GM23338 (cell line): ENCODE results near the gene SCPEP1. TPM values are rescaled to one million over a fixed set of nuclear protein-coding genes. Genes with fewer than 3 reads are reported as not detected.

Experiments
- ATAC-seq: fragments of 200-7000 bp; cut with Tn5 transposase; 3 replicates; pipeline ENCODE4 v1.9.1; 2020
- DNase-seq: peaks from one replicate; pipeline ENCODE4 v3.0.0-alpha.2; 2015; ENCODE audit warnings: low spot score
- H2AFZ ChIP-seq: fragments of 200-600 bp; sonication (generic); 2 replicates; pipeline ENCODE4 v1.8.0; 2016; ENCODE audit warnings: antibody characterized with exemption, mild to moderate bottlenecking, moderate library complexity
- H3F3A ChIP-seq: fragments of 200-600 bp; sonication (generic); replicated peaks from 2 replicates; pipeline ENCODE4 v1.8.0; 2017; ENCODE audit warnings: antibody characterized with exemption, mixed run types, low read depth
- H3K27ac ChIP-seq: fragments of 200-600 bp; sonication (generic); 2 replicates; pipeline ENCODE4 v1.6.1; 2016; ENCODE audit warnings: low read depth
- H3K27me3 ChIP-seq: fragments of 200-600 bp; sonication (generic); 2 replicates; pipeline ENCODE4 v1.8.0; 2016; ENCODE audit warnings: mild to moderate bottlenecking, mixed run types, moderate library complexity; ENCODE audit not compliant: insufficient read depth
- H3K36me3 ChIP-seq: fragments of 200-600 bp; sonication (generic); 2 replicates; pipeline ENCODE4 v1.8.0; 2016; ENCODE audit warnings: mild to moderate bottlenecking; ENCODE audit not compliant: insufficient read depth
- H3K4me1 ChIP-seq: fragments of 200-600 bp; sonication (generic); 2 replicates; pipeline ENCODE4 v1.8.0; 2016; ENCODE audit warnings: mild to moderate bottlenecking, moderate library complexity; ENCODE audit not compliant: insufficient read depth
- H3K4me2 ChIP-seq: fragments of 200-600 bp; sonication (generic); 2 replicates; pipeline ENCODE4 v1.7.1; 2017; ENCODE audit warnings: mixed run types
- H3K4me3 ChIP-seq: fragments of 200-600 bp; sonication (generic); 2 replicates; pipeline ENCODE4 v1.6.1; 2016; ENCODE audit warnings: mixed run types
- H3K79me2 ChIP-seq: fragments of 200-600 bp; sonication (generic); replicated peaks from 2 replicates; pipeline ENCODE4 v1.8.0; 2017; ENCODE audit warnings: mild to moderate bottlenecking; ENCODE audit not compliant: insufficient read depth
- H3K9me2 ChIP-seq: fragments of 200-600 bp; sonication (generic); 2 replicates; pipeline ENCODE4 v1.8.0; 2017; ENCODE audit not compliant: insufficient read depth
- H4K20me1 ChIP-seq: fragments of 200-600 bp; sonication (generic); replicated peaks from 2 replicates; pipeline ENCODE4 v1.8.0; 2017; ENCODE audit warnings: mild to moderate bottlenecking; ENCODE audit not compliant: insufficient read depth
- H3K27ac Mint-ChIP-seq: 2 replicates; pipeline ENCODE4 v1.8.0; 2020; ENCODE audit warnings: inconsistent platforms, mild to moderate bottlenecking, moderate library complexity, mixed read lengths
- H3K27me3 Mint-ChIP-seq: 3 replicates; pipeline ENCODE4 v1.8.0; 2022; ENCODE audit warnings: low read depth, mild to moderate bottlenecking, moderate library complexity, mixed read lengths, inconsistent platforms; ENCODE audit not compliant: insufficient read depth, poor library complexity
- H3K36me3 Mint-ChIP-seq: 3 replicates; pipeline ENCODE4 v1.8.0; 2021; ENCODE audit warnings: low read depth, mild to moderate bottlenecking, inconsistent platforms, moderate library complexity, mixed read lengths
- H3K4me1 Mint-ChIP-seq: 3 replicates; pipeline ENCODE4 v1.8.0; 2020; ENCODE audit warnings: mild to moderate bottlenecking, inconsistent platforms, mixed read lengths
- H3K4me3 Mint-ChIP-seq: 3 replicates; pipeline ENCODE4 v1.8.0; 2021; ENCODE audit warnings: moderate library complexity, mild to moderate bottlenecking, inconsistent platforms, mixed read lengths
- H3K9me3 Mint-ChIP-seq: 3 replicates; pipeline ENCODE4 v1.8.0; 2020; ENCODE audit warnings: moderate library complexity, mild to moderate bottlenecking, inconsistent platforms, mixed read lengths
- EZH2 ChIP-seq: fragments of 200-600 bp; sonication (generic); IDR thresholded peaks from one replicate; pipeline ENCODE4 v1.8.0; 2017; ENCODE audit warnings: antibody characterized with exemption, mild to moderate bottlenecking, low read depth; ENCODE audit not compliant: unreplicated experiment
- EZH2phosphoT487 ChIP-seq: fragments of 200-600 bp; sonication (generic); IDR thresholded peaks from one replicate; pipeline ENCODE4 v1.8.1; 2018; ENCODE audit warnings: antibody characterized with exemption; ENCODE audit not compliant: unreplicated experiment
- STAT1 ChIP-seq: IDR thresholded peaks from one replicate; pipeline ENCODE4 v1.6.1; 2016; ENCODE audit warnings: antibody characterized with exemption; ENCODE audit not compliant: unreplicated experiment
- ZNF331 ChIP-seq: fragments of 250-450 bp; sonication (Bioruptor Pico); IDR thresholded peaks from 2 replicates; pipeline ENCODE4 v1.5.0; 2020; ENCODE audit warnings: low read depth, mild to moderate bottlenecking, moderate library complexity
- polyA plus RNA-seq: library from polyadenylated mRNA; unstranded; fragments of >200 nt; fragmentation: Nextera tagmentation; extraction: Ambion mirVana; gene quantifications from 2 replicates; pipeline ENCODE4 v1.2.1, GENCODE V29; 2016
- total RNA-seq: library from RNA; depleted of rRNA; stranded (reverse); fragments of >200 nt; shearing (Covaris generic); gene quantifications from 2 replicates; pipeline ENCODE4 v1.2.3, GENCODE V29; 2014
- TF ChIP-seq, protein P1 (sequence below), 2 experiments: fragments of 200-600 bp in 1 of 2; sonication (generic) in 1 of 2; conservative IDR thresholded peaks; 2 replicates each; pipeline versions ENCODE4 v1.5.1 to v1.6.1; 2016 to 2017; ENCODE audit warnings: antibody characterized with exemption in 2 of 2, low read depth in 2 of 2, mild to moderate bottlenecking in 2 of 2, moderate library complexity in 1 of 2
- TF ChIP-seq, protein P2 (sequence below): fragments of 250-450 bp; sonication (Bioruptor Pico); IDR thresholded peaks from 2 replicates; pipeline ENCODE4 v1.5.0; 2020; ENCODE audit warnings: mild to moderate bottlenecking, moderate library complexity

Gene SCPEP1
- total and polyA plus RNA-seq, 2 experiments from 2014 or later, result 46.6 to 52.1 TPM

DNA sequence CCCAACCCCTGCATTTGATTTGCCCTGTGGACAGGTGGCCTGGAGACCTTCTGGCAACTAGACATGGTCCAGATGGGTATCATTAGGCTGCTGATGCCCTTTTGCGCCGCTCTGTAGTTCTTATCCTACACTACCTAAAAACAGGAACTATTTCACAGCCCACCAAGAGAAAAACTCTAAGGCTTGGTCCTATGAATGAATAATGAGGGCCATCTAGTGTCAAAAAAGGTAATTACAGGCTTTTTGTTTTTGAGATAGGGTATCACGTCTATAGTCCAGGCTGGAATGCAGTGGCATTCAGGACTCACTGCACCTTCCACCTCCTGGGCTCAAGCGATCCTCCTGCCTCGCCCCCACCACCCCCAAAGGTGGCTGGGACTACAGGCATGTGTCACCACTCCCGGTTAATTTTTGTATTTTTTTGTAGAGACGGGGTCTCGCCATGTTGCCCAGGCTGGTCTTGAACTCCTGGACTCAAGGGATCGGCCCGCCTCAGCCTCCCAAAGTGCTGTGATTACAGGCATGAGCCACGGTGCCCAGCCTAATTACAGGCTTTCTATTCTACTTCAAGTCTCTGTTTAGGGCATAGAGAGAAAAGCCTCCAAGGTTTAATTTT, 38.0 kb upstream of the SCPEP1 start:
- TF ChIP-seq EZH2phosphoT487, result no peak
- TF ChIP-seq, protein P1, sequence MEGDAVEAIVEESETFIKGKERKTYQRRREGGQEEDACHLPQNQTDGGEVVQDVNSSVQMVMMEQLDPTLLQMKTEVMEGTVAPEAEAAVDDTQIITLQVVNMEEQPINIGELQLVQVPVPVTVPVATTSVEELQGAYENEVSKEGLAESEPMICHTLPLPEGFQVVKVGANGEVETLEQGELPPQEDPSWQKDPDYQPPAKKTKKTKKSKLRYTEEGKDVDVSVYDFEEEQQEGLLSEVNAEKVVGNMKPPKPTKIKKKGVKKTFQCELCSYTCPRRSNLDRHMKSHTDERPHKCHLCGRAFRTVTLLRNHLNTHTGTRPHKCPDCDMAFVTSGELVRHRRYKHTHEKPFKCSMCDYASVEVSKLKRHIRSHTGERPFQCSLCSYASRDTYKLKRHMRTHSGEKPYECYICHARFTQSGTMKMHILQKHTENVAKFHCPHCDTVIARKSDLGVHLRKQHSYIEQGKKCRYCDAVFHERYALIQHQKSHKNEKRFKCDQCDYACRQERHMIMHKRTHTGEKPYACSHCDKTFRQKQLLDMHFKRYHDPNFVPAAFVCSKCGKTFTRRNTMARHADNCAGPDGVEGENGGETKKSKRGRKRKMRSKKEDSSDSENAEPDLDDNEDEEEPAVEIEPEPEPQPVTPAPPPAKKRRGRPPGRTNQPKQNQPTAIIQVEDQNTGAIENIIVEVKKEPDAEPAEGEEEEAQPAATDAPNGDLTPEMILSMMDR (conservative IDR thresholded peaks at IDR 0.05; ENCODE audit: low read depth in 2 of 2), result peak; percentile 77 to 83
- peaks cover 3% of the 10 kb centered on the region for H3K27me3 Mint-ChIP-seq
- Histone ChIP-seq H3K27me3 (no peaks in the 10 kb centered on the region), H2AFZ (no peak overlapping the region), H4K20me1 (no peaks in the 10 kb centered on the region), H3F3A (0 out of 2 replicates have a peak, but pooled peaks cover 5% of the 10 kb centered on the region), H3K36me3 (peaks cover 26% of the 10 kb centered on the region), H3K4me1 (no peaks in the 10 kb centered on the region), H3K79me2 (no peaks in the 10 kb centered on the region), H3K4me3 (no peak overlapping the region), H3K4me2 (no peak overlapping the region), H3K9me2 (no peaks in the 10 kb centered on the region), H3K27ac (0 out of 2 replicates have a peak overlapping the region, but pooled peaks have one; percentile 8)
- H3K36me3 Mint-ChIP-seq, result peaks cover 85% of the 10 kb centered on the region
- H3K9me3 Mint-ChIP-seq, result no peaks in the 10 kb centered on the region
- no peak overlapping the region for H3K4me3 Mint-ChIP-seq
- H3K4me1 Mint-ChIP-seq, result 0 out of 3 replicates have a peak, but pooled peaks cover 2% of the 10 kb centered on the region
- no peak overlapping the region for H3K27ac Mint-ChIP-seq
- peak; percentile 93 for DNase-seq
- ATAC-seq, result peak; percentile 96

DNA sequence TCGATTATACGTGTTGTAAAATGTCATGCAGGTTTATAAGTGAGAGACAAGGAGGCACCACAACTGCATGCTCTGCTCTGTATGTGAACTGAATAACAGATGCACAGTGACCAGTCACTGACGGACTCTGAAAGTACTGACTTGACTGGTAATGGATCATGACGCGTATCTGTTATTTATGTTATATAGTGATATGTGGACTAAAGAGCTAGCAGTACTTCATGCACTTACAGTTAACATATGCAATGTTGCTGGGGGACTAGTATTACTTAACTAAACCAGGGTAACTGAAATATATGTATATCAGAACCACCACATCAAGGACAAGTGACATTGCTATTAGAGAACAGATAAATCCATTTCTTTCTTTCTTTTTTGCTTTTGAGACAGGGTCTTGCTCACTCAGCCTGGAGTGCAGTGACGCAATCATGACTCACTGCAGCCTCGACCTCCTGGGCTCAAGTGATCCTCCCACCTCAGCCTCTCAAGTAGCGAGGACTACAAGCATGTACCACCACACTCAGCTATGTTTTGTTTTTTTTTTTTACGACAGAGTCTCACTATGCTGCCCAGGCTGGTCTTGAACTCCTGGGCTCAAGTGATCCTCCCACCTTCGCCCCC, 34.3 kb upstream of the SCPEP1 start:
- Histone ChIP-seq H4K20me1 (no peaks in the 10 kb centered on the region; the same call in 1 of the 2 replicates), H3K9me2 (no peaks in the 10 kb centered on the region), H3K4me2 (no peak overlapping the region), H3K79me2 (no peaks in the 10 kb centered on the region), H2AFZ (no peak overlapping the region), H3F3A (0 out of 2 replicates have a peak, but pooled peaks cover 5% of the 10 kb centered on the region), H3K36me3 (peaks cover 26% of the 10 kb centered on the region), H3K27me3 (no peaks in the 10 kb centered on the region), H3K27ac (no peak overlapping the region), H3K4me1 (no peaks in the 10 kb centered on the region), H3K4me3 (no peak overlapping the region)
- Mint-ChIP-seq H3K4me3 (no peak overlapping the region), H3K4me1 (0 out of 3 replicates have a peak, but pooled peaks cover 2% of the 10 kb centered on the region), H3K36me3 (peaks cover 76% of the 10 kb centered on the region), H3K9me3 (no peaks in the 10 kb centered on the region), H3K27ac (no peak overlapping the region), H3K27me3 (peaks cover 3% of the 10 kb centered on the region)
- TF ChIP-seq EZH2phosphoT487 (no peak), STAT1 (no peak), EZH2 (no peak), ZNF331 (no peak)
- DNase-seq (no peak), ATAC-seq (no peak)

DNA sequence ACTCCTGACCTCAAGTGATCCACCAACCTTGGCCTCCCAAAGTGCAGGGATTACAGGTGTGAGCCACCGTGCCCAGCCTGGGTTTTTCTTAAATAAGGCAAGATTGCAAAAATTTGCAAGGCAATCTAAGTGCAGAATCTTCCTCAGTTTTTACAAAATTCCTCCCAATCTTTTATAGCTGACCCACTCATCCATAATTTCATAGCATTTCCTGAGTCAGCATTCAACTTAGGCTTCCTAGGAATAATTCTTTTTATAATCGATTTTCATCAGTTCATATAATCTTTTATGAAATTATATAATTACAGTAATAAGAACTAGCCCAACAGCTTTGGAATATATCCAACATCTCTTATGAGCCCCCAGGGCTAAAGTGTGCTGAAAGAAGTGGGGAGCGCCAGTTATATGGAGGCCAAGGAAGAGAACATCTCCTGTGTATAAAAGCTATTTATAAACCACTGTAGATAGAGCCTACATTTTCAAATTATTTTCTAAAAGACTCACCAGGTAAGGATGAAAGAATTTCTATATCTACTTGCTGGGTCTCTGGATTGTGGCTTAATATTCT, 31.9 kb upstream of the SCPEP1 start:
- DNase-seq (no peak), ATAC-seq (no peak)
- Histone ChIP-seq H3K79me2 (no peaks in the 10 kb centered on the region; the same call in 1 of the 2 replicates), H3K36me3 (0 out of 2 replicates have a peak, but pooled peaks cover 17% of the 10 kb centered on the region), H3K27ac (no peak overlapping the region), H4K20me1 (no peaks in the 10 kb centered on the region; the same call in 1 of the 2 replicates), H3K4me3 (no peak overlapping the region), H3K4me1 (no peaks in the 10 kb centered on the region), H3K27me3 (no peaks in the 10 kb centered on the region), H2AFZ (no peak overlapping the region), H3K9me2 (no peaks in the 10 kb centered on the region), H3K4me2 (no peak overlapping the region), H3F3A (no peaks in the 10 kb centered on the region)
- Mint-ChIP-seq H3K36me3 (peaks cover 79% of the 10 kb centered on the region), H3K4me1 (no peaks in the 10 kb centered on the region), H3K9me3 (no peaks in the 10 kb centered on the region), H3K4me3 (no peak overlapping the region), H3K27me3 (no peaks in the 10 kb centered on the region), H3K27ac (no peak overlapping the region)
- TF ChIP-seq, protein P2, sequence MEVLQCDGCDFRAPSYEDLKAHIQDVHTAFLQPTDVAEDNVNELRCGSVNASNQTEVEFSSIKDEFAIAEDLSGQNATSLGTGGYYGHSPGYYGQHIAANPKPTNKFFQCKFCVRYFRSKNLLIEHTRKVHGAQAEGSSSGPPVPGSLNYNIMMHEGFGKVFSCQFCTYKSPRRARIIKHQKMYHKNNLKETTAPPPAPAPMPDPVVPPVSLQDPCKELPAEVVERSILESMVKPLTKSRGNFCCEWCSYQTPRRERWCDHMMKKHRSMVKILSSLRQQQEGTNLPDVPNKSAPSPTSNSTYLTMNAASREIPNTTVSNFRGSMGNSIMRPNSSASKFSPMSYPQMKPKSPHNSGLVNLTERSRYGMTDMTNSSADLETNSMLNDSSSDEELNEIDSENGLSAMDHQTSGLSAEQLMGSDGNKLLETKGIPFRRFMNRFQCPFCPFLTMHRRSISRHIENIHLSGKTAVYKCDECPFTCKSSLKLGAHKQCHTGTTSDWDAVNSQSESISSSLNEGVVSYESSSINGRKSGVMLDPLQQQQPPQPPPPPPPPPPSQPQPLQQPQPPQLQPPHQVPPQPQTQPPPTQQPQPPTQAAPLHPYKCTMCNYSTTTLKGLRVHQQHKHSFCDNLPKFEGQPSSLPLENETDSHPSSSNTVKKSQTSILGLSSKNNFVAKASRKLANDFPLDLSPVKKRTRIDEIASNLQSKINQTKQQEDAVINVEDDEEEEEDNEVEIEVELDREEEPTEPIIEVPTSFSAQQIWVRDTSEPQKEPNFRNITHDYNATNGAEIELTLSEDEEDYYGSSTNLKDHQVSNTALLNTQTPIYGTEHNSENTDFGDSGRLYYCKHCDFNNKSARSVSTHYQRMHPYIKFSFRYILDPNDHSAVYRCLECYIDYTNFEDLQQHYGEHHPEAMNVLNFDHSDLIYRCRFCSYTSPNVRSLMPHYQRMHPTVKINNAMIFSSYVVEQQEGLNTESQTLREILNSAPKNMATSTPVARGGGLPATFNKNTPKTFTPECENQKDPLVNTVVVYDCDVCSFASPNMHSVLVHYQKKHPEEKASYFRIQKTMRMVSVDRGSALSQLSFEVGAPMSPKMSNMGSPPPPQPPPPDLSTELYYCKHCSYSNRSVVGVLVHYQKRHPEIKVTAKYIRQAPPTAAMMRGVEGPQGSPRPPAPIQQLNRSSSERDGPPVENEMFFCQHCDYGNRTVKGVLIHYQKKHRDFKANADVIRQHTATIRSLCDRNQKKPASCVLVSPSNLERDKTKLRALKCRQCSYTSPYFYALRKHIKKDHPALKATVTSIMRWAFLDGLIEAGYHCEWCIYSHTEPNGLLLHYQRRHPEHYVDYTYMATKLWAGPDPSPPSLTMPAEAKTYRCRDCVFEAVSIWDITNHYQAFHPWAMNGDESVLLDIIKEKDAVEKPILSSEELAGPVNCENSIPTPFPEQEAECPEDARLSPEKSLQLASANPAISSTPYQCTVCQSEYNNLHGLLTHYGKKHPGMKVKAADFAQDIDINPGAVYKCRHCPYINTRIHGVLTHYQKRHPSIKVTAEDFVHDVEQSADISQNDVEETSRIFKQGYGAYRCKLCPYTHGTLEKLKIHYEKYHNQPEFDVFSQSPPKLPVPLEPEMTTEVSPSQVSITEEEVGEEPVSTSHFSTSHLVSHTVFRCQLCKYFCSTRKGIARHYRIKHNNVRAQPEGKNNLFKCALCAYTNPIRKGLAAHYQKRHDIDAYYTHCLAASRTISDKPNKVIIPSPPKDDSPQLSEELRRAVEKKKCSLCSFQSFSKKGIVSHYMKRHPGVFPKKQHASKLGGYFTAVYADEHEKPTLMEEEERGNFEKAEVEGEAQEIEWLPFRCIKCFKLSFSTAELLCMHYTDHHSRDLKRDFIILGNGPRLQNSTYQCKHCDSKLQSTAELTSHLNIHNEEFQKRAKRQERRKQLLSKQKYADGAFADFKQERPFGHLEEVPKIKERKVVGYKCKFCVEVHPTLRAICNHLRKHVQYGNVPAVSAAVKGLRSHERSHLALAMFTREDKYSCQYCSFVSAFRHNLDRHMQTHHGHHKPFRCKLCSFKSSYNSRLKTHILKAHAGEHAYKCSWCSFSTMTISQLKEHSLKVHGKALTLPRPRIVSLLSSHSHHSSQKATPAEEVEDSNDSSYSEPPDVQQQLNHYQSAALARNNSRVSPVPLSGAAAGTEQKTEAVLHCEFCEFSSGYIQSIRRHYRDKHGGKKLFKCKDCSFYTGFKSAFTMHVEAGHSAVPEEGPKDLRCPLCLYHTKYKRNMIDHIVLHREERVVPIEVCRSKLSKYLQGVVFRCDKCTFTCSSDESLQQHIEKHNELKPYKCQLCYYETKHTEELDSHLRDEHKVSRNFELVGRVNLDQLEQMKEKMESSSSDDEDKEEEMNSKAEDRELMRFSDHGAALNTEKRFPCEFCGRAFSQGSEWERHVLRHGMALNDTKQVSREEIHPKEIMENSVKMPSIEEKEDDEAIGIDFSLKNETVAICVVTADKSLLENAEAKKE, result no peak
- TF ChIP-seq EZH2, result no peak
